ENCODE data around the gene ST3GAL6.

Gene ST3GAL6

GRCh38 chr3:98739266-98739665, 23.9 kb upstream of the ST3GAL6 start:
- no peak for DNase-seq (ENCODE audit: low read depth in 2 of 2)

DNA sequence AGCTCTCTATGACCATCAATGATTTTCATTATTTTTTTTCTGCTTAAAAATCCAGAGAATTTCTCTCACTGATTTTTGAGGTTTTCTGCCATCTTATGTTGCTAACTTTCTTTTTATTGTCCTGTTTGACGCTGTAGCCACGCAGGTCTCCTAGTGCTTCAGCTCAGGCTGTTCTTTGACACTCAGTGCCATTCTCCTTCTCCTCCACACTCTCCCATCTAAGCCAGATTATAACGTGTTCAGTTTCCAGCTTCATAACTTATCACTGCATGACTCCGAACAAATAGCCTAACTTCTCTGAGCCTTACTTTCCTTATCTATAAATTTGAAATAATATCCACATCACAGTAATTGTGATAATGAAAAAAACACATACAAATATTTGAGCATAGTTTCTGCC, 22.8 kb upstream of the ST3GAL6 start:
- no peak for DNase-seq (ENCODE audit: low read depth in 2 of 2)

DNA sequence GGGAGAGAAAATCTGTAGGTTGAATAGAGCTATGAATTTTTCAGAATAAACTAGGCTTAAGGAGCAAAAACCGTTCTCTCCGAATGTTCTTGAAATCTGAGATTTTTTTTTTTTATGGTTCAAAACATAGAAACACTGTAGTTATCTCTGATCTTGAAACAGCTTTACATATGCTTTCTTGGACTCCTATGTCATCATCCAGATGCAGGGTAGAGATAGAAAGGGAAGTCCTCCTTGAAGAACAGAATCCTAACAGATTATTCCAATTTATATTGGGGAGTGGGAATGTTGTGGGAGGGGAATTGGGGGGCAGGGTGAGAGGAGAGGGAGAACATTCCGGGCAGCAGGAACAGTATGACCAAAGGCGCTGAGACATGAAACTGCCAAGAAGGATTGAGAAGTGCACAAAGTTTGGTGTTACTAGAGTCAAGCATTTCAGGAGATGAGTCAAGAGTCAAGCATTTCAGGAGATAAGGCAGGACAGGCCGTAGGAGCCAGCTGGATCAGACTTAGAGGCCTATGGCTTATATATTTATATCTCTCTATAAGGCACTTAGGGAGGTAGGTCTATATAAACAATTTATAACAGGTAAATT, 21.9 kb upstream of the ST3GAL6 start:
- DNase-seq (ENCODE audit: low read depth in 2 of 2) = no peak

GRCh38 chr3:98743071-98743470, 20.1 kb upstream of the ST3GAL6 start:
- no peak for DNase-seq (ENCODE audit: low read depth in 2 of 2)

DNA sequence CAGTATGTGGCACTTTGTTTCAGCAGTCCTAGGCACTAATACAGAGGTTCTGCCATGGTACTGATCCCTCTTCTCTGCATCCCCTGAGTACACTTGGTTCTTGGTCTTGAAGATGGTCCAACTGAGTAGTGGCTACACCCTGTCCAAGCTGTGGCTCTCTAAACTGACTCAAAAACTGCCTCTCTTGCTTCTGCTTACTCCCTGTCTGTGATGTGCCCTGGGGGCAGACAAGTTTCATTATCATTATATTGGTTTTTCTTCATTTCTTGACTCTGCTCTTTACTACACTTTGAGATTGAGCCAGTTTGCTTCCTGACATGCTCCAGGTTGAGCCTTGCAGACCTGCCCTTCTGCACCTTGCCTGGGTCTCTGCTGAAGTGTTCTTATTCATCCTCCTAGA, 18.9 kb upstream of the ST3GAL6 start:
- DNase-seq (ENCODE audit: low read depth in 2 of 2) = no peak

DNA sequence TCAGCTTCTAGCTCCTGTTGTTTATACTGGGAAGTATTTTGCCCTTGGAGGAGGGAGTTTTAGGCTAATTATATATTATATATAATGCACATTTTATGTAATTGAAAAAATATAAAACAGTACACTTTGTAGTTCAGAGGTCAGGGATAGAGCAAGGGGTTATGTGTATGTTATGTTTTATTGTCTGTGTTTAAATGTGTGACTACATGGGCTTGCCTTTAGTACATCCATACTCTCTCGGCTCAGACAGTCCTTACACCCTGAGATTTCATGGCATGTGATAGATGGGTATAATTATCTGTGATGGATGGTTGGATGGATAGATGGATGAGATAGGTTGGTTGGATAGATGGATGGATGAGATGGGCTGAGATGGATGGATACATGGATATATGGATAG, 17.4 kb upstream of the ST3GAL6 start:
- no peak for DNase-seq (ENCODE audit: low read depth in 2 of 2)

GRCh38 chr3:98746122-98746521, 17.0 kb upstream of the ST3GAL6 start:
- no peak for DNase-seq (ENCODE audit: low read depth in 2 of 2)

DNA sequence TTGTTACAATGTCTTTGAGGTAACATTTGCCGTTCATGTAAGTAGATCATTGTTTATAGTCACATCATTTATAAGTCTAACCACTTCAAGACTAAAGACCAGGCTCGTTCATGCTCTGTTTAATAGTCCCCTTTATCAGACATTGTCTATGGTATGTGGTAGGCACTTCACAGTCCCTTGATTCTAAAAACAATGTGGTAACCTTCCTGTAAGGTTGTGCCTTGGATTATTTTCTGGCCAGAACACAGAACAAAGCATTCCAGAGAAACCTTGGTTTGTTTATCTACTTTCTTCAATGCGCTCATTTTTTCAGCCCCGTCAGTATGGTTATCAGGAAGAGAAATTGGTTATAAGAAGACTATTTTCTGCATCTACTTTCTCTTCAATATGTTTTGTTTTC, 16.3 kb upstream of the ST3GAL6 start:
- DNase-seq (ENCODE audit: low read depth in 2 of 2) = no peak

DNA sequence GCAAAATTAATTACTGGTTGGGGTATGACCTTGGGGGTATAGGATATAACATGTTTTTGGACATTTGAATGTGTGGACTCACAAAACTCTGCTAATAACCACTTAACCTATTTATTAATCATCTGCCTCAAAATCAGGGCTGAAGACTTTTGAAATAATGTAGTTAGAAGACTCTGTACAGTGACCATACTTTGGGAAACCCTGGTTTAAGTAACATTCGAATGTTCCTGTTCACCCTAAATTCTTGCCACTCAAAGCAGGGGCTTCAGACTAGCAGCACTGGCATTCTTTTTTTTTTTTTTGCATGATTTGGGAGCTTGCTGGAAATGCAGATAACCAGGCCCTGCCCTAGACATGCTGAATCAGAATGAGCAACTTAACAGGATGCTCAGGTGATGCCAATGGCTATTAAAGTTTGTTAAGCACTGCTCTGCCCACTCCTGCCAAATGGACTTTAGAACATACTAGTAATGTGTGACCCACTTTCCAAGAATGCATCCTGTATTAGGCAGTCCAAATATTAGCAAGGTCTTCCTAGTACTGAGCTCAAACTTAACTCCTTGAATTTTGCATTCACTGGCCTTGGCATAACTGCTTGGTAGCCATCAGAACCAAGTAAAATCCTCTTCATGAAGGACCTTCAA, 12.7 kb upstream of the ST3GAL6 start:
- no peak for DNase-seq (ENCODE audit: low read depth in 2 of 2)

- DNase-seq (ENCODE audit: low read depth in 2 of 2) = no peak
Measured at GRCh38 chr3:98754483-98754882, 8.7 kb upstream of the ST3GAL6 start.

DNA sequence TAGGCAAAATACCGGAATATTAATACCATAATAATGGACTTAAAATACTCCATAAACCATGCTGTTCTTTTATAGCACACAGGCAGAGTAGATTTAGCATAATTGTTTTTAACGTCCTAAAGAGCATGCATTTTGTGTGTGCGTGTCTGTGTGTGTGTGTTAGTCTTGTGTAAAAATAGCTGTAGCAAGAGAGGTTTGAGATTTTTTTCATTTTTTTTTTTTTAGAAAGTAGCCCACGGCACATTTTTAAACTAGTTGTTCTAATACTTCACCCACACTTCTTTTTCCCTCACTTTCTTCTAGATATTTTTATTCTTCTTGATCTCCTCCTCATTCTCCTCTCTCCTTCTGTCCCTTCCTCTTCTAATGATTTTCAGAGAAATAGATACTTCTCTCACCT, 7.5 kb upstream of the ST3GAL6 start:
- no peak for DNase-seq (ENCODE audit: low read depth in 2 of 2)

- DNase-seq (ENCODE audit: low read depth in 2 of 2) = no peak
Measured at GRCh38 chr3:98759629-98760028, 3.5 kb upstream of the ST3GAL6 start.

- no peak for DNase-seq (ENCODE audit: low read depth in 2 of 2)
Measured at GRCh38 chr3:98761643-98762229, 1.4 kb upstream of the ST3GAL6 start.

- DNase-seq (ENCODE audit: low read depth in 2 of 2) = no peak
Measured at GRCh38 chr3:98763819-98764418, 779 bp downstream of the ST3GAL6 start.

- no peak for DNase-seq (ENCODE audit: low read depth in 2 of 2)
Measured at GRCh38 chr3:98764472-98764884, 1.3 kb downstream of the ST3GAL6 start.

- DNase-seq (ENCODE audit: low read depth in 2 of 2) = no peak
Measured at GRCh38 chr3:98765721-98766120, 2.6 kb downstream of the ST3GAL6 start.

DNA sequence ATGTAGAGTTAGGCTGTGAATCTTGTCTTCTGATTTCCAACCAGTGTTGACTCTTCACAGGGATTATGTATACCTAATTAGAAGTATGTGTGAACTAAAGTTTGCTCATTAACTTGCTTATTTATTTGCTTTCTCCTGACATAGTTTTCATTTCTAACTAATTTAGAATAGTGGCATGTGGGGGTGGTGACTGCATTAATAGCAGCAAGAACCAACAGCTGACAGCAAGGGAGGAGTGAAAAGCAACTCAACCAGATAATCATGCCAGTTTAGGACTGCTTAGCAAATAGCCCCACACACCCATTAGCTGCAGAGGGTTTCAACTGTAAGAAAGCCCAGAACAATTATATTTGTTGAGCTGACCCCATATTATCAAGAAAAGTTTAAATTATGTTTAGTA, 3.8 kb downstream of the ST3GAL6 start:
- no peak for DNase-seq (ENCODE audit: low read depth in 2 of 2)

GRCh38 chr3:98768961-98769360, 5.8 kb downstream of the ST3GAL6 start:
- DNase-seq (ENCODE audit: low read depth in 2 of 2) = no peak

DNA sequence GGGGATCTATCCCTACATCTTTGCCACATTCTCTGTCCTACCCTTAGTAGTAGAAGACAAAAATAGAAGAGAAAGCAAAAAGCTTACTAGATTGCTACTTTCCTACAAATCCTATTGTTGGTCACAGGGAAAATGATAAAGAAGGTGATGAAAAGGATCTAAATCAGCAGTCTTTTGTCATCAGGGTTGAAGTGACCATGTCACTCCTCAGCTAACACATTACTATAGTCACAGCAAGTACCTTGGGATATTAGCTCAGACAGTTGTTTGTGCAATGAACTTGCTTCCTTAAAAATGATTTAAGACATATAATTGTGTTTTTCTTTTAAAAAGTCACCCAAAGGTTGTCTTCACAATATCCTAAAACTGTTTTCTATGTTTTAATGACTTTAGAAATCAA, 6.3 kb downstream of the ST3GAL6 start:
- no peak for DNase-seq (ENCODE audit: low read depth in 2 of 2)

DNA sequence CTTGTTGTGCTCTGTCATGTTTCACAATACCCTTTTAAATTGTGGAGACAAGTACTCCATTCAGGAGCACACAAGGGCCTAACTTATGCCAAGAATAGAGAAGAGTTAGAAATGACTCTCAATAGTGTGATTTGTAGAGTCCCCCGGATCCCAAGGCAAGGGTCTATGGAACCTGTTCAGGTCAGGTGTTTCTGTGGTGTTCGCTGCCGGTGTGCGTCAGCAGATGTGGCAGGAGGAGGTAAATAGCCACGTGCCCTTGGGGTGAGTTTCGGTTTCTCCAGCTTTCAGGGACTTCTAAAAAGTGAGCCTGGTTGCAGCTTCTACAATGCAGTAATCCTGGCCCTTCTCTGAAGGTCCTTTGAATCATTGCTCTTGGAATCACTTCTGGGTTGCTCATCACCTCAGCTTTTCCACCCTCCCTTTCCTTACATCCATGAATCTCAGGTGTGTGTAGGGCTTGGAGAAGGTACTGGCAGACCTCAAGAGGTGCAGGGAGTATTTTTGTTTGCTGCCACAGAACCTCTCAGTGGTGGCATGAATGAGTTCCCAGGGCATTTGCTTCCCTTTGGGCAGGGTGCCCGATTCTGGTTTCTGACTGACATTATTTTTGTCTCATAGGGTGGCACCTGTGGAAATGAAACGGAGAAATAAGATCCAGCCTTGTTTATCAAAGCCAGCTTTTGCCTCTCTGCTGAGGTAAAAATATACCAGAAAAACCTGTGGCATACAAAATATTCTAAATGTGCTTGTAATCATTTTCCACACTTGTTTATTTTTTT, 7.3 kb downstream of the ST3GAL6 start:
- no peak for DNase-seq (ENCODE audit: low read depth in 2 of 2)

DNA sequence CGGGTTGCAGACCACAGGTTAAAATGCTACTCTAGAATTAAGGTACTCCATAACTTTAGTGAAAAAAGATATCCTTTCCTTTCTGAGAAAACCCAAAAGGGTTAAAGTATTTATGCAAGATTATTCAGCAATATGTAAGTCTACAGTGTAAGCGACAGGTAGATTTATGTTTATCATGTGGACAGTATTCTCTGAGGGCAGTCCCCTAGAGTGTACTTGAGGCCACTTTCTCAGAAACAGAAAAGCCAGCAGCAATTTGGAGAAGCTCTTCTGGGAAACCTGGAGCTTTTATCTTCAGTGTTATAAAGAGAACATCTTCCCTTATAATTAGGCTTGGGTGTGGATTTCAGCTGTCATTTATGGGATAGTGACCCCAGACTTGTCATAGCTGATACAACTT, 8.9 kb downstream of the ST3GAL6 start:
- no peak for DNase-seq (ENCODE audit: low read depth in 2 of 2)

DNA sequence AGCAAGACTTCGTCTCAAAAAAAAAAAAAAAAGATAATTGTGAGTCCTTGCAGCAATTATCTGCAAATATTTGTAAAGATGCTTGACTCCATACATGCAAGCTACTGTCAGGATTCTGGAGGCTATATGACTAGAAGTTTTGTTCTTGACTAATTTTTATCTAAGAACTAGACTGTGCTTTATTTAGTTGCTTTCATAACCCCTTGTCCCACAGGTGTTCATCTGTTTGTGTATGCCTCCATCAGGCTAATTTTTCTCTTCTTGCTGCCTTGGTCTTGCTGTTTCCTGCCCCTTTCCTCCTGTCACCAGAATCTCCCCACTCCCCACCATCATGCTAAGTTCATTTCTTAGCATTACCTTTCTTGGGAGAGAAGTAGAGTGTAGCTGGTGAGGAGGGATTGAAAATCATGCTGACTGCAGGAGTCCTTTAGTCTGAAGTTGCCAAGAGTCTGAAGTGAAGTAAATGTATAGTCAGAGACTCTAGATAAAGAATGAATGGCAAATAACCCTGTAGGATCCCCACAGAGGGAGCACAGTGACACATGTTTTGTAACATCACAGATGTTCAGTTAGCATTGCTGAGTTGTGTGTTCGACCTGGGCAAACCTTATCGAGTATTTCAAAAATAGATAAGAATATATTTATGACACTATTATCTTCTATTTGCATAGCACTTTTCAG, 12.5 kb downstream of the ST3GAL6 start:
- no peak for DNase-seq (ENCODE audit: low read depth in 2 of 2)
